PC-3 (cell line): ENCODE data around the gene ARHGEF11. TPM values are rescaled to one million over a fixed set of nuclear protein-coding genes. Genes with fewer than 3 reads are reported as not detected.
A peak's percentile ranks its signal among the peaks of the same experiment; 100 is the strongest.

Experiments used
- ATAC-seq: fragments of 200-7000 bp; cut with Tn5 transposase; 2 replicates; pipeline ENCODE4 v1.9.1; 2020; ENCODE audit warnings: mild to moderate bottlenecking, moderate library complexity
- BruUV-seq: library from RNA; stranded (reverse); fragments of 400-500 nt; replicated peaks from 2 replicates; lab custom pipeline; 2021; lab: Mats Ljungman, UMichigan
- CTCF ChIA-PET: fragments of 300-600 bp; sonication (Branson Sonifier 250); formaldehyde crosslinking; loops from one replicate; lab custom pipeline; 2022; ENCODE audit warnings: antibody characterized with exemption; lab: Charles Lee
- POLR2A ChIA-PET: fragments of 300-600 bp; sonication (Branson Sonifier 250); formaldehyde crosslinking; loops from one replicate; lab custom pipeline; 2022; ENCODE audit warnings: antibody characterized with exemption; ENCODE audit not compliant: unreplicated experiment; lab: Charles Lee
- DNase-seq: peaks from one replicate; pipeline ENCODE4 v3.0.0-alpha.2; 2015
- H2AFZ ChIP-seq: fragments of 300-600 bp; sonication (generic); 2 replicates; pipeline ENCODE4 v1.6.0; 2016; ENCODE audit warnings: antibody characterized with exemption, low read length
- H3F3A ChIP-seq: fragments of 300-600 bp; sonication (generic); one replicate; pipeline ENCODE4 v1.6.0; 2017; ENCODE audit warnings: antibody characterized with exemption, low read length, control low read depth, mild to moderate bottlenecking; ENCODE audit not compliant: unreplicated experiment
- H3K27ac ChIP-seq: fragments of 300-600 bp; sonication (generic); 2 replicates; pipeline ENCODE4 v1.5.1; 2016; ENCODE audit warnings: mild to moderate bottlenecking, low read length
- H3K27me3 ChIP-seq: fragments of 300-600 bp; sonication (generic); 2 replicates; pipeline ENCODE4 v1.6.1; 2016; ENCODE audit warnings: low read length, mixed read lengths
- H3K36me3 ChIP-seq: fragments of 300-600 bp; sonication (generic); 2 replicates; pipeline ENCODE4 v1.6.1; 2016; ENCODE audit warnings: low read depth, mixed run types, low read length, mixed read lengths
- H3K4me1 ChIP-seq: fragments of 300-600 bp; sonication (generic); 2 replicates; pipeline ENCODE4 v1.5.1; 2016; ENCODE audit warnings: low read length; ENCODE audit not compliant: insufficient read depth
- H3K4me2 ChIP-seq: fragments of 300-600 bp; sonication (generic); 2 replicates; pipeline ENCODE4 v1.6.0; 2016; ENCODE audit warnings: low read length
- H3K4me3 ChIP-seq: fragments of 300-600 bp; sonication (generic); 2 replicates; pipeline ENCODE4 v1.5.1; 2016; ENCODE audit warnings: mild to moderate bottlenecking, low read length, mixed read lengths
- H3K79me2 ChIP-seq: fragments of 300-600 bp; sonication (generic); 2 replicates; pipeline ENCODE4 v1.6.1; 2017; ENCODE audit warnings: low read length, mixed read lengths
- H3K9ac ChIP-seq: fragments of 300-600 bp; sonication (generic); 2 replicates; pipeline ENCODE4 v1.6.0; 2016; ENCODE audit warnings: mild to moderate bottlenecking, low read length
- H3K9me2 ChIP-seq: fragments of 300-600 bp; sonication (generic); replicated peaks from 2 replicates; pipeline ENCODE4 v1.6.1; 2016; ENCODE audit warnings: mixed run types, low read length, mixed read lengths
- H3K9me3 ChIP-seq: fragments of 300-600 bp; sonication (generic); 2 replicates; pipeline ENCODE4 v1.6.1; 2016; ENCODE audit warnings: low read length, mixed read lengths
- H4K20me1 ChIP-seq: fragments of 300-600 bp; sonication (generic); 2 replicates; pipeline ENCODE4 v1.6.1; 2016; ENCODE audit warnings: low read length, mixed read lengths
- EZH2 ChIP-seq: fragments of 300-600 bp; sonication (generic); IDR thresholded peaks from one replicate; pipeline ENCODE4 v1.6.1; 2017; ENCODE audit warnings: antibody characterized with exemption, mild to moderate bottlenecking, low read length; ENCODE audit not compliant: unreplicated experiment
- EZH2phosphoT487 ChIP-seq: fragments of 300-600 bp; sonication (generic); IDR thresholded peaks from 2 replicates; pipeline ENCODE4 v1.6.1; 2018; ENCODE audit warnings: mild to moderate bottlenecking, antibody characterized with exemption, low read length, borderline replicate concordance
- intact Hi-C: fragments of 100-400 bp; cut with micrococcal nuclease; formaldehyde crosslinking; loops from 2 replicates; pipeline ENCODE4 v1.9.0; 2023
- total RNA-seq: library from RNA; depleted of rRNA; stranded (reverse); fragments of >200 nt; gene quantifications from 2 replicates; pipeline ENCODE4 v1.2.3, GENCODE V29; 2014
- TF ChIP-seq, protein P1 (sequence below): fragments of 300-600 bp; sonication (generic); conservative IDR thresholded peaks from 2 replicates; pipeline ENCODE4 v1.5.1; 2017; ENCODE audit warnings: antibody characterized with exemption, low read depth, mild to moderate bottlenecking, low read length

Gene ARHGEF11
- total RNA-seq, 1 experiment from 2014 or later: 31.1 TPM

GRCh38 chr1:156897078-156897825, 148.3 kb downstream of the ARHGEF11 start:
- Histone ChIP-seq H3F3A (peaks cover 10% of the 10 kb centered on the region), H3K27me3 (no peaks in the 10 kb centered on the region), H3K9me2 (no peaks in the 10 kb centered on the region), H2AFZ (peak overlapping the region; percentile 27; the same call in 1 of the 2 replicates), H3K36me3 (no peaks in the 10 kb centered on the region), H3K4me2 (peak overlapping the region; percentile 89), H3K4me3 (peak overlapping the region; percentile 57), H3K27ac (peak overlapping the region; percentile 81), H3K9me3 (no peaks in the 10 kb centered on the region), H3K79me2 (no peaks in the 10 kb centered on the region), H3K4me1 (peaks cover 34% of the 10 kb centered on the region), H3K9ac (peak overlapping the region; percentile 25; the same call in 1 of the 2 replicates), H4K20me1 (no peaks in the 10 kb centered on the region)
- BruUV-seq: no TSS peak
- TF ChIP-seq, protein P1, sequence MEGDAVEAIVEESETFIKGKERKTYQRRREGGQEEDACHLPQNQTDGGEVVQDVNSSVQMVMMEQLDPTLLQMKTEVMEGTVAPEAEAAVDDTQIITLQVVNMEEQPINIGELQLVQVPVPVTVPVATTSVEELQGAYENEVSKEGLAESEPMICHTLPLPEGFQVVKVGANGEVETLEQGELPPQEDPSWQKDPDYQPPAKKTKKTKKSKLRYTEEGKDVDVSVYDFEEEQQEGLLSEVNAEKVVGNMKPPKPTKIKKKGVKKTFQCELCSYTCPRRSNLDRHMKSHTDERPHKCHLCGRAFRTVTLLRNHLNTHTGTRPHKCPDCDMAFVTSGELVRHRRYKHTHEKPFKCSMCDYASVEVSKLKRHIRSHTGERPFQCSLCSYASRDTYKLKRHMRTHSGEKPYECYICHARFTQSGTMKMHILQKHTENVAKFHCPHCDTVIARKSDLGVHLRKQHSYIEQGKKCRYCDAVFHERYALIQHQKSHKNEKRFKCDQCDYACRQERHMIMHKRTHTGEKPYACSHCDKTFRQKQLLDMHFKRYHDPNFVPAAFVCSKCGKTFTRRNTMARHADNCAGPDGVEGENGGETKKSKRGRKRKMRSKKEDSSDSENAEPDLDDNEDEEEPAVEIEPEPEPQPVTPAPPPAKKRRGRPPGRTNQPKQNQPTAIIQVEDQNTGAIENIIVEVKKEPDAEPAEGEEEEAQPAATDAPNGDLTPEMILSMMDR: no peak
- TF ChIP-seq EZH2phosphoT487: no peak
- TF ChIP-seq EZH2: no peak
- ChIA-PET POLR2A (no interaction called here), CTCF (interaction anchor here (1.4 kb wide), 1 partner anchor 31 kb away, joined by 17 read pairs; no protein-coding TSS in a partner anchor)
- peak; percentile 57 for ATAC-seq
- peak; percentile 74 for DNase-seq
- intact Hi-C loops: no loop called here

DNA sequence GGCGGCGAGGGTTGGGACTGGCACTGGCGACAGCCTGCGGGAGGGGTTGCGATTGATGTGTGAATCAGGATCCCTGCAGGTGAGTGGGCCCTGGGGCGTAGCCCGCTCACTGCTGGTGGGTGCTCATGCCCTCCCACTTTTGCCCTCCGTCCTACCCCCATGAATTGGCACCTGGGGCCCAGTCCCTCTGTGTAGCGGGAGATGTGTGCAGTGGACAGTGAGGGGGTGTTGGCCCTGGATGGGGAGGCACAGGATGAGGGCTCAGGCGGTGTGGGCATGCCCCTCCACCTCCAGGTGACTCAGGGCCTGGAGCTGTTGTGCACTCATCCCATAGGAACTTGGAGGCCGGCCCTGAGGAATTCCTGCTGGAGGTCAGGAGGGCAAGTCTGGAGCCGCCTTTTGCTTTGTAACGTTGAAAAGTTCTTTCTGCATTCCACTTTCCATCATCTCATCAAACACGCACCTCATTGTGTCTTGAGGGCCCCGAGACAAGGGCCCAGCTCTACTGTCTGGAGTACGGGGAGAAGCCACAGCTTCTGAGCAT, 149.0 kb downstream of the ARHGEF11 start:
- Histone ChIP-seq H3K27me3 (no peaks in the 10 kb centered on the region), H3K4me1 (peaks cover 34% of the 10 kb centered on the region), H3K79me2 (no peaks in the 10 kb centered on the region), H3K4me3 (peak overlapping the region; percentile 57), H3K27ac (peak overlapping the region; percentile 81), H3K9me2 (no peaks in the 10 kb centered on the region), H4K20me1 (no peaks in the 10 kb centered on the region), H3K9ac (no peak overlapping the region; the same call in 1 of the 2 replicates), H3K9me3 (no peaks in the 10 kb centered on the region), H3K36me3 (no peaks in the 10 kb centered on the region), H3F3A (peaks cover 10% of the 10 kb centered on the region), H2AFZ (peak overlapping the region; percentile 6; the same call in 1 of the 2 replicates), H3K4me2 (peak overlapping the region; percentile 89)
- peak; percentile 96 for DNase-seq
- ATAC-seq: peak; percentile 71
- TF ChIP-seq, protein P1: no peak
- TF ChIP-seq EZH2phosphoT487 (no peak), EZH2 (no peak)
- no TSS peak for BruUV-seq
- ChIA-PET CTCF (interaction anchor here (1.4 kb wide), 1 partner anchor 32 kb away, joined by 17 read pairs; no protein-coding TSS in a partner anchor), POLR2A (interaction anchor here (0.5 kb wide), 1 partner anchor 171 kb away, joined by 3 read pairs; no protein-coding TSS in a partner anchor)
- intact Hi-C loops: no loop called here
